HCT116 (cell line): Measurements from ENCODE around the gene RAB40C. TPM values are rescaled to one million over a fixed set of nuclear protein-coding genes. Genes with fewer than 3 reads are reported as not detected.

Experiments used
- ATAC-seq: fragments of 200-7000 bp; cut with Tn5 transposase; 2 replicates; pipeline ENCODE4 v1.9.1; 2020; ENCODE audit warnings: mild to moderate bottlenecking, moderate library complexity
- BruUV-seq: library from RNA; stranded (reverse); fragments of 400-500 nt; replicated peaks from 2 replicates; lab custom pipeline; 2021; lab: Mats Ljungman, UMichigan
- CTCF ChIA-PET: fragments of 300-600 bp; sonication (Branson Sonifier 250); formaldehyde crosslinking; loops from one replicate; lab custom pipeline; 2021; ENCODE audit warnings: antibody characterized with exemption; lab: Charles Lee
- POLR2A ChIA-PET: fragments of 300-600, 350-600 bp; sonication (Branson Sonifier 250); formaldehyde crosslinking; loops from one replicate; lab custom pipeline; 2021; ENCODE audit warnings: antibody characterized with exemption; lab: Charles Lee
- RAD21 ChIA-PET, 2 experiments: fragments of 300-600 bp; sonication (Branson Sonifier 250); formaldehyde crosslinking; loops; one replicate each; lab custom pipeline; 2023; ENCODE audit warnings: low total read pairs in 2 of 2; ENCODE audit not compliant: uncharacterized antibody in 2 of 2, unreplicated experiment in 2 of 2, low non-redundant PET in 1 of 2; lab: Charles Lee
- DNase-seq: peaks from one replicate; pipeline ENCODE4 v3.0.0-alpha.2; 2010; ENCODE audit warnings: low read depth, low spot score
- H2AFZ ChIP-seq: fragments of 200-600 bp; shearing (Covaris generic), sonication (generic); 2 replicates; pipeline ENCODE4 v1.6.1; 2017; ENCODE audit warnings: low read depth, mixed run types, mixed read lengths, antibody characterized with exemption, low read length; ENCODE audit not compliant: poor library complexity, severe bottlenecking
- H3K27ac ChIP-seq: 2 replicates; pipeline ENCODE4 v1.5.1; 2012; ENCODE audit warnings: low read depth, low read length
- H3K27me3 ChIP-seq: fragments of 200-600 bp; sonication (generic); 2 replicates; pipeline ENCODE4 v1.6.1; 2016; ENCODE audit warnings: mixed run types, low read length, mixed read lengths; ENCODE audit not compliant: insufficient read depth
- H3K36me3 ChIP-seq, 2 experiments: fragments of 200-500 bp in 1 of 2; fragments of 200-600 bp in 1 of 2; sonication (Bioruptor generic) in 1 of 2; sonication (generic) in 1 of 2; 2 replicates each; pipeline versions ENCODE4 v1.5.1 to v1.6.1; 2014 to 2016; ENCODE audit warnings: low read length in 2 of 2, inconsistent platforms in 1 of 2, mixed read lengths in 1 of 2, mixed run types in 1 of 2; ENCODE audit not compliant: insufficient read depth in 2 of 2, control insufficient read depth in 1 of 2
- H3K4me1 ChIP-seq, 2 experiments: fragments of 200-600 bp in 1 of 2; sonication (generic) in 1 of 2; 2 replicates each; pipeline versions ENCODE4 v1.5.1 to v1.6.1; 2012 to 2017; ENCODE audit warnings: low read length in 2 of 2, inconsistent platforms in 1 of 2, mild to moderate bottlenecking in 1 of 2, mixed read lengths in 1 of 2, mixed run types in 1 of 2, moderate library complexity in 1 of 2; ENCODE audit not compliant: insufficient read depth in 2 of 2, control insufficient read depth in 1 of 2
- H3K4me2 ChIP-seq: fragments of 200-600 bp; sonication (generic); 2 replicates; pipeline ENCODE4 v1.6.1; 2017; ENCODE audit warnings: mixed run types, low read length, mixed read lengths
- H3K4me3 ChIP-seq, 2 experiments: fragments of 200-600 bp in 1 of 2; sonication (generic) in 1 of 2; replicated peaks in 1 of 2; 2 replicates each; pipeline ENCODE4 v1.5.1; 2011 to 2016; ENCODE audit warnings: low read length in 2 of 2, control low read depth in 1 of 2, low read depth in 1 of 2, mild to moderate bottlenecking in 1 of 2, mixed read lengths in 1 of 2, mixed run types in 1 of 2
- H3K79me2 ChIP-seq: fragments of 200-600 bp; sonication (generic); 2 replicates; pipeline ENCODE4 v1.6.1; 2017; ENCODE audit warnings: mild to moderate bottlenecking, mixed run types, low read length, moderate library complexity, mixed read lengths; ENCODE audit not compliant: insufficient read depth
- H3K9ac ChIP-seq: fragments of 200-600 bp; sonication (generic); 2 replicates; pipeline ENCODE4 v1.6.1; 2016; ENCODE audit warnings: low read length, mixed read lengths
- H3K9me2 ChIP-seq: fragments of 200-600 bp; sonication (generic), shearing (Covaris generic); 2 replicates; pipeline ENCODE4 v1.6.1; 2017; ENCODE audit warnings: mixed run types, mild to moderate bottlenecking, moderate library complexity; ENCODE audit not compliant: insufficient read depth
- H3K9me3 ChIP-seq, 2 experiments: fragments of 200-500 bp in 1 of 2; fragments of 200-600 bp in 1 of 2; sonication (Bioruptor generic) in 1 of 2; sonication (generic) in 1 of 2; 2 replicates each; pipeline ENCODE4 v1.6.1; 2014 to 2017; ENCODE audit warnings: low read length in 2 of 2, mixed read lengths in 2 of 2, inconsistent platforms in 1 of 2, low read depth in 1 of 2, mild to moderate bottlenecking in 1 of 2, mixed run types in 1 of 2, moderate library complexity in 1 of 2; ENCODE audit not compliant: control insufficient read depth in 1 of 2, insufficient read depth in 1 of 2
- H4K20me1 ChIP-seq: fragments of 200-600 bp; sonication (generic), shearing (Covaris generic); 2 replicates; pipeline ENCODE4 v1.6.1; 2017; ENCODE audit warnings: mixed run types, mild to moderate bottlenecking, moderate library complexity; ENCODE audit not compliant: insufficient read depth
- CBX3 ChIP-seq: IDR thresholded peaks from 2 replicates; pipeline ENCODE4 v1.6.1; 2012; ENCODE audit warnings: low read depth
- EGR1 ChIP-seq: IDR thresholded peaks from 2 replicates; pipeline ENCODE4 v1.6.1; 2012; ENCODE audit warnings: low read depth
- EZH2 ChIP-seq: fragments of 200-600 bp; sonication (generic); IDR thresholded peaks from 2 replicates; pipeline ENCODE4 v1.6.1; 2017; ENCODE audit warnings: antibody characterized with exemption, mixed run types
- YY1 ChIP-seq: IDR thresholded peaks from 2 replicates; pipeline ENCODE4 v1.6.1; 2011; ENCODE audit warnings: low read length, low read depth, moderate library complexity, mild to moderate bottlenecking; ENCODE audit not compliant: insufficient replicate concordance; ENCODE audit errors: extremely low read depth
- intact Hi-C: fragments of 100-400 bp; cut with micrococcal nuclease; formaldehyde crosslinking; loops from 2 replicates; pipeline ENCODE4 v1.10.0; 2022
- total RNA-seq: library from RNA; stranded (reverse); gene quantifications from one replicate; pipeline ENCODE4 v1.2.1, GENCODE V29; 2021; ENCODE audit not compliant: unreplicated experiment
- TF ChIP-seq, protein P1 (sequence below): IDR thresholded peaks from 2 replicates; pipeline ENCODE4 v1.6.1; 2011; ENCODE audit warnings: mild to moderate bottlenecking, low read length, moderate library complexity; ENCODE audit not compliant: insufficient replicate concordance; ENCODE audit errors: extremely low read depth
- TF ChIP-seq, protein P2 (sequence below): IDR thresholded peaks from 2 replicates; pipeline ENCODE4 v1.6.1; 2012; ENCODE audit warnings: low read depth
- TF ChIP-seq, protein P3 (sequence below): IDR thresholded peaks from 2 replicates; pipeline ENCODE4 v1.6.1; 2012

Gene RAB40C
- total RNA-seq, 1 experiment from 2014 or later: 14.1 TPM

DNA sequence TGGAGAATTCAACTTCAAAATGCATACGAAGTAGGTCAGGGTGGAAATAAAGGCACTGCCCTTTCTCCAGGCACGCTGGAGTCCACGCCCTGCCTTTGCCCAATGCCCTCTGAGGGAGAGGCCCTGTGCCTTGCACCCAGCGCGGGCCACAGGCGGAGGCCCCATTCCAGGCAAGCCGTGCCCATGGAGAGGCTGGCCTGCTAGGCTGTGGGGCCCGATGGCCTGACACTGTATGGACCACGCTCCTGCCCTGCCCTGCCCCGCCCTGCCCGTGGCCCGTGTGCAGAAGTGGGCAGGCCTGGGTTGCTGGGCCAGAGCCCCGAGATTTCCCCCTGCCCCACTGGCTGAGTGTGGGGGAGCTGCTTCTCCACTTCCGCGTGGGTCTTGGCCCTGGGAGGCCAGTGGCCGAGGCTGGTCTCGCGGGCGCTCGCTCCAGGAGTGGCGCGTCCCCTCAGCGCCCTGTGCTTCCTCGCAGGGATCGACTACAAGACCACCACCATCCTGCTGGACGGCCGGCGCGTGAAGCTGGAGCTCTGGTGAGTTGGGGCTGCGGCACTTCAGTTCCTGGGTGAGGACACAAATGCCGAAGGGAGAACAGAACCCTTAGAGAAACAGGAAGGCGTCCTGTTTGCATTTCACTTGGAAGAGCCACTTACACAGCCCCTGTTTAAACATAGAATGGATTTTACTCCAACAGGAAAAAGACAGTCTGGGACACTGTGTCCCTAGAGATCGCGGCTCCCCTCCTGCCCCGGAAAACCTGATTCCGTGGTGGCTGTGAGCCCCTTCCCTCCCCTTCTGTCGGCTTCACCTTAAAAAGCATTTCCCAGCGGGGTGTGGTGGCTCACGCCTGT is 27.1 kb downstream of the RAB40C start:
- Histone ChIP-seq H3K27me3 (no peaks in the 10 kb centered on the region), H3K9ac (no peak overlapping the region), H3K27ac (no peak overlapping the region), H3K4me1 (peaks cover 8 to 12% of the 10 kb centered on the region in 2 experiments), H3K4me3 (no peak overlapping the region), H3K79me2 (peaks cover 6% of the 10 kb centered on the region; the same call in 1 of the 2 replicates), H3K4me2 (no peak overlapping the region), H3K36me3 (no peaks in the 10 kb centered on the region), H3K9me3 (no peaks in the 10 kb centered on the region), H4K20me1 (no peaks in the 10 kb centered on the region), H3K9me2 (no peaks in the 10 kb centered on the region), H2AFZ (no peak overlapping the region)
- TF ChIP-seq, protein P1, sequence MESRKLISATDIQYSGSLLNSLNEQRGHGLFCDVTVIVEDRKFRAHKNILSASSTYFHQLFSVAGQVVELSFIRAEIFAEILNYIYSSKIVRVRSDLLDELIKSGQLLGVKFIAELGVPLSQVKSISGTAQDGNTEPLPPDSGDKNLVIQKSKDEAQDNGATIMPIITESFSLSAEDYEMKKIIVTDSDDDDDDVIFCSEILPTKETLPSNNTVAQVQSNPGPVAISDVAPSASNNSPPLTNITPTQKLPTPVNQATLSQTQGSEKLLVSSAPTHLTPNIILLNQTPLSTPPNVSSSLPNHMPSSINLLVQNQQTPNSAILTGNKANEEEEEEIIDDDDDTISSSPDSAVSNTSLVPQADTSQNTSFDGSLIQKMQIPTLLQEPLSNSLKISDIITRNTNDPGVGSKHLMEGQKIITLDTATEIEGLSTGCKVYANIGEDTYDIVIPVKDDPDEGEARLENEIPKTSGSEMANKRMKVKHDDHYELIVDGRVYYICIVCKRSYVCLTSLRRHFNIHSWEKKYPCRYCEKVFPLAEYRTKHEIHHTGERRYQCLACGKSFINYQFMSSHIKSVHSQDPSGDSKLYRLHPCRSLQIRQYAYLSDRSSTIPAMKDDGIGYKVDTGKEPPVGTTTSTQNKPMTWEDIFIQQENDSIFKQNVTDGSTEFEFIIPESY: no peak
- TF ChIP-seq, protein P2, sequence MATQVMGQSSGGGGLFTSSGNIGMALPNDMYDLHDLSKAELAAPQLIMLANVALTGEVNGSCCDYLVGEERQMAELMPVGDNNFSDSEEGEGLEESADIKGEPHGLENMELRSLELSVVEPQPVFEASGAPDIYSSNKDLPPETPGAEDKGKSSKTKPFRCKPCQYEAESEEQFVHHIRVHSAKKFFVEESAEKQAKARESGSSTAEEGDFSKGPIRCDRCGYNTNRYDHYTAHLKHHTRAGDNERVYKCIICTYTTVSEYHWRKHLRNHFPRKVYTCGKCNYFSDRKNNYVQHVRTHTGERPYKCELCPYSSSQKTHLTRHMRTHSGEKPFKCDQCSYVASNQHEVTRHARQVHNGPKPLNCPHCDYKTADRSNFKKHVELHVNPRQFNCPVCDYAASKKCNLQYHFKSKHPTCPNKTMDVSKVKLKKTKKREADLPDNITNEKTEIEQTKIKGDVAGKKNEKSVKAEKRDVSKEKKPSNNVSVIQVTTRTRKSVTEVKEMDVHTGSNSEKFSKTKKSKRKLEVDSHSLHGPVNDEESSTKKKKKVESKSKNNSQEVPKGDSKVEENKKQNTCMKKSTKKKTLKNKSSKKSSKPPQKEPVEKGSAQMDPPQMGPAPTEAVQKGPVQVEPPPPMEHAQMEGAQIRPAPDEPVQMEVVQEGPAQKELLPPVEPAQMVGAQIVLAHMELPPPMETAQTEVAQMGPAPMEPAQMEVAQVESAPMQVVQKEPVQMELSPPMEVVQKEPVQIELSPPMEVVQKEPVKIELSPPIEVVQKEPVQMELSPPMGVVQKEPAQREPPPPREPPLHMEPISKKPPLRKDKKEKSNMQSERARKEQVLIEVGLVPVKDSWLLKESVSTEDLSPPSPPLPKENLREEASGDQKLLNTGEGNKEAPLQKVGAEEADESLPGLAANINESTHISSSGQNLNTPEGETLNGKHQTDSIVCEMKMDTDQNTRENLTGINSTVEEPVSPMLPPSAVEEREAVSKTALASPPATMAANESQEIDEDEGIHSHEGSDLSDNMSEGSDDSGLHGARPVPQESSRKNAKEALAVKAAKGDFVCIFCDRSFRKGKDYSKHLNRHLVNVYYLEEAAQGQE: no peak
- TF ChIP-seq YY1 (no peak), EZH2 (no peak), EGR1 (no peak), CBX3 (no peak)
- TF ChIP-seq, protein P3, sequence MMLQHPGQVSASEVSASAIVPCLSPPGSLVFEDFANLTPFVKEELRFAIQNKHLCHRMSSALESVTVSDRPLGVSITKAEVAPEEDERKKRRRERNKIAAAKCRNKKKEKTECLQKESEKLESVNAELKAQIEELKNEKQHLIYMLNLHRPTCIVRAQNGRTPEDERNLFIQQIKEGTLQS: no peak
- DNase-seq (no peak), ATAC-seq (no peak)
- RAD21 ChIA-PET: no interaction called here
- CTCF ChIA-PET: no interaction called here
- BruUV-seq: no TSS peak
- POLR2A ChIA-PET: no interaction called here
- intact Hi-C loops: no loop called here
